Measurements from ENCODE around the gene NHS.
"Not testable (repeated sequence)": the region's sequence is repeated elsewhere in the genome, so short reads cannot be mapped to it uniquely, and the experiment has no call there.

The NHS gene

DNA sequence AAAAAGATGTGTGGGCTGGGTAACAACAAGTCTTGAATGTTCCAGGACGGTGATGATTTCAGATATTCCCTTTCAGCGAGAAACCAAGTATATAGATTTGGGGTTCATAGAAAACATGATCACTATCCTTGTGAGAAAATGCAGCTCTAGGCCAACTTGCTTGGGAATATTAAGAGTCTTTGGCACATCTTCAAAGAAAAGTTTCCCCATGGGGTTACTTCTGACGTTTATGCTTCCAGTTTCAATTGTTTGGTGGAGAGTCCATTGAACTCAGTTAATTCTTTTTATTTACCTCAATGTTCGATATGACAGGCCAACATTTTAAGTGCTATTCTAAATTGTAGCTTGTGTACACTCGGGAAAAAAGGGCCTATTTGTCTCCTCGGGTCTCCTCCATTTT, 126.7 kb downstream of the NHS start:
- DNase-seq, result no peak

- not testable (repeated sequence) for DNase-seq
Observed at GRCh38 chrX:17506352-17506751, 131.4 kb downstream of the NHS start.

- no peak for DNase-seq
Observed at GRCh38 chrX:17511556-17511955, 136.6 kb downstream of the NHS start.

GRCh38 chrX:17519358-17519757, 144.4 kb downstream of the NHS start:
- DNase-seq, result no peak

GRCh38 chrX:17520016-17520615, 145.1 kb downstream of the NHS start:
- DNase-seq, result no peak

- no peak for DNase-seq
Observed at GRCh38 chrX:17521871-17522693, 147.1 kb downstream of the NHS start.

DNA sequence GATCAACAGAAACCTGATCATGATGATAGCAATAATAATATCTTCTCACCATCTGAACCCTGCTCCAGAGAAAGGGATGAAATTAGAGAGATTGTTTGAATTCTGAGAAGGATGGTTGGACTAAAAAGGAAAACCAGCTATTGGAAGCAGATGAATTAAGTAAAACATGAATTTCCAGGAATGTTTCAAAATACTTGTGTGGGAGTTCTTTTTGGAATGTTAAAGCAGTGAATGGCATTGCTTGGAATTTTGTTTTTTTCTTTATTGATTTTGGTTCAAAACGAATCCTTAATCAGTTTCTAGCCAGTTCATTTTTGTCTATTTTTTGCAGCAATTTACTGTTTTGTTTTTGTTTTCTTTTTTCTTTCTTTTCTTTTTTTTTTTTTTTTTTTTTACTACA, 150.3 kb downstream of the NHS start:
- no peak for DNase-seq

- DNase-seq, result no peak
Observed at GRCh38 chrX:17525762-17526555, 151.0 kb downstream of the NHS start.

- no peak for DNase-seq
Observed at GRCh38 chrX:17527135-17527701, 152.2 kb downstream of the NHS start.

DNA sequence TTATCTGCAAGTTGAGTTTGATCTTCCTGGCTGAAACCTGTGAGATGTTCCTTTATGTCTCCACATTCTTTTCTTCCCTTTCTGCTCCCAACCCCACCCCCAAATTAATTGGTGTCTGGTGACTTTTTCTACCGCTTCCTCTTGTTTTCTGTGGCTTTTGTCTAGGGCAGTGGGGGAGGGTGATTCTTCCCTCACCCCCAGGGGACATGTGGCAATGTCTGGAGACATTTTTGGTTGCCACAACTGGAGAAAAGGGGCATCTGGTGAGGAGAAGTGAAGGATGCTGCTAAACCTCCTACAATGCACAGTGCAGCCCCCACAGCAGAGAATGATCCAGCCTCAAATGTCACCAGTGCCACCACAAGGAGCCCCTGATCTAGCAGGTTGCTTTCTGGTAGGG, 152.9 kb downstream of the NHS start:
- no peak for DNase-seq

DNA sequence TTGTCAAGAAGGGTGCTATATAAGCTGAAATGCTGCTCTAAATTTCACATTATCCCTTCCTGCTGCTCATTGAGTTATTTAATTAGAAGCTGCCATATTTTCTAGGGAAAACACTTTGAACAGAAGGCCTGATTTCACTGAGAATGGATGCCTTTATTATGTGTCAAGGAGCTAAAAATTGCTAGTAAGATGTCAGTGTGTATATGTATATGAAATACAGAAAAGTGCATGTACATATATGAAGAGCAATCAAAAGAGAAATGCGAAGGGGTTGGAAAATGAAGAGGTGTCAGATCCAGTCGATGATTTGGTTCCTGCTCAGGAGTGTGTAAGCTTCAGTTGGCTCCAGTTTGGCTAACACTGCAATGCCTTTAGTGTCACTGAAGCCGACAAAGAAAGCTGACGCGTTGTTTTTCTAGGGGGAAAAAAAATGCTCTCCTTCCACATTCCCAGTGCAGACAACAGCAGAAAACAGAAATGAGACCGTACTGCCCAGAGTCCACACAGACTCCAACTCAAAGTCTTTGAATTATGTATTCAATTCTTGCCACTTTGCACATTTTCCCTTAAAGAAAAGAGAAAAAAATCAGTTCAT, 154.2 kb downstream of the NHS start:
- DNase-seq, result no peak

DNA sequence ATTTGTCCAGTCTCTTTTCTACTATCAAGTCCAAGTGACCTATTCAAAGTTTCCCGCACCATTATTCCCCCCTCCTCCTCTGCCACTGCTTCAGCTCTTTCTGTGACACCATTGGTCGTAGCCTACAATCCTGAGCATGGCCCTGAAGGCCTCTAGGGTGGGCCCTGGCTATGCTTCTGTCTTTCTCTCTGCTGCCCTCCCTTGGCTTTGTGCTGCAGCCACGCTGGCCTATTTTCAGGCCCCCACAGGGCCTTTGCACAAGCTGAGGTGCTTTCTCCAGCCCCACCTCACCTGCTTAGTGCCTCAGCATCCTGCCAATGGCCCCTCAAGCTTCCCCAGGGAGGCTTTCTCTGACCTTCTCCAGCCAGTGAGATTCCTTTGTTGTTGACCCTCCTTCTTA, 156.5 kb downstream of the NHS start:
- DNase-seq, result no peak

- DNase-seq, result peak; percentile 3
Observed at GRCh38 chrX:17535229-17535628, 160.2 kb downstream of the NHS start.

DNA sequence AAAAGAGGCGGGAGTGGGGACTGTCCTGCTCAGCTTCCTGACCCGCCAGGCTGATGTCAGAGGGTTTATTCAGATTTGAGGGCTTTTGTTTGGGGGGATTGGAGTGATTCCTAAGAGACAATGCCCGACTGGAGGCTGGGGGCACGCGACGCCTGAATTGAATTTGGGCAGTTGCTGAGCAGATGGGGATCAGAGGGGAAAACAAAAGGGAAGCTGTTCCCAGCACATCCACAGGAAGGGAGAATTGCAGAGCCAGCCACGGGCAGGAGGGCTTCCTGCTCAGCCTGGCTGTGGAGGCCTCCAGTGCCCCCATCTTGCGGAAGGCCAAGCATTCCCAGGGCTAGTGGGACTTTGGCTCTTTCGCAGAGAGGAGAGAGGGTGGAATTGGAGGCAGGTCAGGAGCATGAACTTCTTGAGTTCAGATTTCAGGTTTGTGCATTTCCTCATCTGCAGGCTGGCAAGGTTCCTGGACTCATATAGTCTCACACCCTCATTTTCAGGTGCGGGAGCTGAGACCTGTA, 162.8 kb downstream of the NHS start:
- DNase-seq, result no peak

- DNase-seq, result no peak
Observed at GRCh38 chrX:17542123-17542522, 167.1 kb downstream of the NHS start.

- no peak for DNase-seq
Observed at GRCh38 chrX:17544821-17545220, 169.8 kb downstream of the NHS start.

DNA sequence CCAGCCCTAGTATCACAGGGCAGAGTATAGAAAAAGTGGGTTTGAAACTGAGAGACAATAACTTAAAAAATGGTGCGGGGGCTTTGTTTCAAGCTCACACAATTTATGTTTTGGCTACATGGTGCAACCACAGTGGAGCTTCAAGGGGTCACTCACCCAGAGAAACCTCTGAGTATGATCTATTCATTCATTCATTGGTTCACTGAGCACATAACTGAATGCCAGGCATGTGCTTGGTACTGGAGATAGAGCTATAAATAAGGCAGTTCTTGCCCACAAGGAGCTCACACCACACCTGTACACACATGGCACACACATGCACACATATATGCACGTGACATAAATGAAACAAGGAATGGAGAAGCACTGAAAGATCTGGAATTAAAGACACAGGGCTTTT, 171.4 kb downstream of the NHS start:
- no peak for DNase-seq

DNA sequence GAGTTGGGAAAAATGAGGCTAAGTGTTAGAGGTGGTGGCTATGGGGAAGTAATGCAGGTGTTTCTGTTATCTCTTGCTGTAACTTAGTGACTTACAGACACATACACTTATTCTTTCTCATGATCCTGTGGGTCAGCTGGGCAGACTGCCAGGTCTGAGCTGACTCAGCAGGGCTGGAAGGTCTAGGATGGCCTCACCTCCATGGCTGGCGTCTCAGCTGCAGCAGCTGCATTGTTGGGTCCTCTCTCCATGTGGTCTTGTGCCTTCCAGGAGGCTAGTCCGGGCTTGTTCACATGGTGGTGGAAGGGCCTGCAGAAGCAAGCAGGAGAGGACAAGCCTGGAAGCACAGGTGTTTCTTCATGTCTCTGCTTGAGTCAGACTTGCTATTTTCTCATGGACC, 172.7 kb downstream of the NHS start:
- DNase-seq, result no peak

- DNase-seq, result no peak
Observed at GRCh38 chrX:17549107-17549651, 174.2 kb downstream of the NHS start.

DNA sequence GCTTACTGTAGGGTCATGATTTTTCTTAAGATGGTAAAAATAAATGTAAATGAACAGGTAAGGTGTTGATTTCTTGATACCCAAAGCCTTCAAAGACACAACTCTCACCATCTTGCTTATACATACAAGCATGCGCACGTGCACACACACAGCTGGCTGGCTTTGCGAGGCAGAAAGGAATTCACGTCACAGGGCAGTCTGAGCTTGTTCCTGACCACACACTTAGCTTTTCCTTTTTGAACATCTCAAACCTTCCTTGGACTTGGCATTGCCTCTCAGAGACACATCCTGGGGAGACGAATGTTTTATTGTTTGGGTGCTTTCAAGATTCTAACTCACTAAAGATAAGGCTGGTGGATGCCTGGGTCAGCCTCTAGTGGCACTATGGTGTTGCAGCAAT, 175.0 kb downstream of the NHS start:
- DNase-seq, result no peak

DNA sequence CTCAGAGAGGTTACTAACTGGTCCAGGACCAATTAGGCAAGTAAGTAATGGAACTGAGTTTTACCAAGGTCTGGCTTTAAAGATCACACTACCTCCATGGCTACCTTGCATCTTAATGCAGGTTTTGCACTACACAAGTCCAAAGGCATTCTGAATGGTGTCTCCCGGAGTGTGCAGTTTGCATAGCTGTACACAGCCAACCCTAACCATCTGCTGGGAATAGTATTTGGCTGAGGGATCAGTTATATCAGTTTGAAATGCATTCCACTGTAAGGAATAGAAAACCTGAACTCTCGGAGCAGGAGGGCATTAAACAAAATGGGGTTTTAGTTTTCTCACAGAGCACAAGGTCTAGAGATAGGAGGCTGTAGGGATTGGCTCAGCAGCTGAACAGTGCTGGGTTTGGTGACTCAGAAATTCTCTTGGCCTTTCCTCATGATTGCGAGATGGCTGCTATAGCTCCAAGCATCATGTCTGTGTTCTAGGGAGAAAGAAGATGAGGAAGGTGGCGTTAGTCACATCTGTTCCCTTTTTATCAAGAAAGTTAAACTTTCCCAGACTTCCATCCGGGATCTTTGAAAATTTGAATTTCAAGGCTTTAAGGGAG, 177.1 kb downstream of the NHS start:
- no peak for DNase-seq

GRCh38 chrX:17553469-17553868, 178.5 kb downstream of the NHS start:
- DNase-seq, result no peak

Measured in T-helper 9 cell (primary cell).